ENCODE data around the gene TTC34. TPM values are rescaled to one million over a fixed set of nuclear protein-coding genes. Genes with fewer than 3 reads are reported as not detected.

TTC34 gene
- polyA plus RNA-seq, 6 donors from 2014 or later, result 0.05 to 0.37 (median 0.21) TPM; not detected in 1

- DNase-seq (no peak), ATAC-seq (ENCODE audit: low read depth in 2 of 2) (no peak)
- no peaks in the 10 kb centered on the region for H3K36me3 Mint-ChIP-seq
- H3K4me3 Mint-ChIP-seq, result peak overlapping the region in 1 of 8 donors; percentile 37
- H3K27me3 Mint-ChIP-seq, result peaks cover 0 to 9% (median 0%) of the 10 kb centered on the region in 3 donors
- peak overlapping the region in 2 of 6 donors; percentile 39 to 42 for H3K27ac Mint-ChIP-seq
- H3K4me1 Mint-ChIP-seq, result peaks cover 6 to 25% (median 10%) of the 10 kb centered on the region in 3 donors
- H3K9me3 Mint-ChIP-seq, result peaks cover 0 to 10% (median 4%) of the 10 kb centered on the region in 7 donors
Observed at GRCh38 chr1:2637442-2638145, 163.9 kb downstream of the TTC34 start.

GRCh38 chr1:2636733-2637132 is 164.8 kb downstream of the TTC34 start:
- H3K4me3 Mint-ChIP-seq, result no peak overlapping the region

GRCh38 chr1:2635361-2636010 is 166.0 kb downstream of the TTC34 start:
- no peak for DNase-seq
- no peak overlapping the region for H3K27ac Mint-ChIP-seq
- ATAC-seq (ENCODE audit: low read depth in 2 of 2), result no peak
- peaks cover 0 to 15% (median 7%) of the 10 kb centered on the region in 3 donors for H3K4me1 Mint-ChIP-seq
- H3K9me3 Mint-ChIP-seq, result peaks cover 0 to 10% (median 4%) of the 10 kb centered on the region in 7 donors
- peaks cover 4 to 24% (median 11%) of the 10 kb centered on the region in 3 donors for H3K27me3 Mint-ChIP-seq
- H3K36me3 Mint-ChIP-seq, result no peaks in the 10 kb centered on the region
- no peak overlapping the region for H3K4me3 Mint-ChIP-seq

More at GRCh38 chr1:2636733-2637132, 164.8 kb downstream of the TTC34 start:
- Mint-ChIP-seq H3K4me1 (peaks cover 0 to 17% (median 7%) of the 10 kb centered on the region in 3 donors), H3K9me3 (peaks cover 0 to 10% (median 4%) of the 10 kb centered on the region in 7 donors), H3K36me3 (no peaks in the 10 kb centered on the region), H3K27me3 (peaks cover 0 to 18% (median 8%) of the 10 kb centered on the region in 3 donors), H3K27ac (no peak overlapping the region)
- DNase-seq (no peak), ATAC-seq (ENCODE audit: low read depth in 2 of 2) (no peak)

DNA sequence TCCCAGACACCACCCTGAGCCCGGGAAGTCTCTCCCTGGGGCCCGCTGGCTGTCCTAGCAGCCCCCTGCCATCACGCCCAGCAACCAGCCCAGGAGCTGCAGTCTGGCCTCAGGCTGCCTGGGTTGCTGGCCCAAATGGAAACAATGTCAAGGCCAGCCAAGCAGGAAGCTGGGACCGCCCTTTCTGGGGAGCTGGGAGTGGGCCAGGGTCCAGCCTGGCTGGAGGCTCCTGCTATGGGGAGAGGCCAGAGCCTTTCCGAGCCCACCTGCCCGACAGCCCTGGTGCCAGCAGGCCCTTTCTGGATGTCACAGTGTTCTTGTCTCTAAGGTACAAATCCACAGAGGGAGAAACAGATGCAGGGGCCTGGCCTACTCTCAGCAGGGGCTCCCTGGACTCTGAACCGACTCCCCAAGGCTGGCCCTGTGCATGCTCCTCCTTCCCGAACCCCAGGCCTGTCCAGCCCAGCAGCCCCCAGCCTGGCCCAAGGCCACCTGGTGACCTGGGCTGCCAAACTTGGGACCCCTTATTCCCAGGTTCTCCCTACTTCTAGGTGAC is 167.5 kb downstream of the TTC34 start:
- H3K27me3 Mint-ChIP-seq, result peaks cover 9 to 35% (median 11%) of the 10 kb centered on the region in 3 donors
- no peak overlapping the region for H3K4me3 Mint-ChIP-seq
- DNase-seq (no peak), ATAC-seq (ENCODE audit: low read depth in 2 of 2) (no peak)
- peaks cover 0 to 10% (median 4%) of the 10 kb centered on the region in 7 donors for H3K9me3 Mint-ChIP-seq
- H3K36me3 Mint-ChIP-seq, result no peaks in the 10 kb centered on the region
- H3K4me1 Mint-ChIP-seq, result peaks cover 0 to 11% (median 2%) of the 10 kb centered on the region in 3 donors
- H3K27ac Mint-ChIP-seq, result no peak overlapping the region

- H3K4me1 Mint-ChIP-seq, result peaks cover 0 to 5% (median 0%) of the 10 kb centered on the region in 3 donors
- H3K36me3 Mint-ChIP-seq, result no peaks in the 10 kb centered on the region
- ATAC-seq (ENCODE audit: low read depth in 2 of 2) (no peak), DNase-seq (no peak)
- no peak overlapping the region for H3K27ac Mint-ChIP-seq
- H3K27me3 Mint-ChIP-seq, result peaks cover 9 to 37% (median 11%) of the 10 kb centered on the region in 3 donors
- peaks cover 0 to 10% (median 4%) of the 10 kb centered on the region in 7 donors for H3K9me3 Mint-ChIP-seq
- no peak overlapping the region for H3K4me3 Mint-ChIP-seq
Observed at GRCh38 chr1:2633366-2633935, 168.0 kb downstream of the TTC34 start.

GRCh38 chr1:2632561-2633361 is 168.7 kb downstream of the TTC34 start, which contains the start of gene MMEL1:
Gene MMEL1, minus strand, starts transcription at chr1:2633016. Its CDS starts 3,532 bp downstream, at chr1:2629484.
- ATAC-seq (ENCODE audit: low read depth in 2 of 2) (no peak), DNase-seq (no peak)
- H3K27me3 Mint-ChIP-seq, result peaks cover 9 to 44% (median 11%) of the 10 kb centered on the region in 3 donors
- H3K9me3 Mint-ChIP-seq, result peaks cover 0 to 10% (median 4%) of the 10 kb centered on the region in 7 donors
- no peaks in the 10 kb centered on the region for H3K36me3 Mint-ChIP-seq
- peak within 1 kb of the TSS in 2 of 6 donors; percentile 39 to 56 for H3K27ac Mint-ChIP-seq
- peaks cover 0 to 3% (median 0%) of the 10 kb centered on the region in 3 donors for H3K4me1 Mint-ChIP-seq
- H3K4me3 Mint-ChIP-seq, result no peak within 1 kb of the TSS

DNA sequence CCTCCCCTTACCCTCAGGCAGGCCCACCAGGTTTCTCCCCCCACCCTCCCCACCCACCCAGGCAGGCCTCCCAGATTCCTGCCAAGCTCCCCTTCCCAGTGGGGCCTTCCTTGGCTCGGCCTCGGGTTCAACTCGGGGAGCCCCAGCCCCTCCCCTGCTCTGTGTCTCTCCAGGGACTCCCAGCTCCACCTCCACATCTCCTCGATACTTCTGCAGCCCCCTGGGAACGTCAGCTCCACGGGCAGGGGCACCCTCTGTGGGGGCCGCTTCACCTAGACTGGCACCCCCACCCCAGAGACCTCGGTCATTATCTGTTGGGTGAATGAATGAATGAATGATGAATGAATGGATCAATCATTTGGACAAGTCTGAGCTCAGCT is 169.5 kb downstream of the TTC34 start:
- Mint-ChIP-seq H3K9me3 (peaks cover 0 to 6% (median 4%) of the 10 kb centered on the region in 7 donors), H3K27ac (no peak overlapping the region), H3K4me3 (no peak overlapping the region), H3K27me3 (peaks cover 16 to 51% (median 16%) of the 10 kb centered on the region in 3 donors), H3K36me3 (no peaks in the 10 kb centered on the region), H3K4me1 (peaks cover 0 to 3% (median 0%) of the 10 kb centered on the region in 3 donors)
- ATAC-seq (ENCODE audit: low read depth in 2 of 2) (no peak), DNase-seq (no peak)

GRCh38 chr1:2631136-2632050 is 170.1 kb downstream of the TTC34 start:
- Mint-ChIP-seq H3K9me3 (peaks cover 0 to 4% (median 0%) of the 10 kb centered on the region in 7 donors), H3K4me1 (peaks cover 0 to 3% (median 0%) of the 10 kb centered on the region in 3 donors), H3K36me3 (no peaks in the 10 kb centered on the region), H3K27me3 (peaks cover 22 to 57% (median 23%) of the 10 kb centered on the region in 3 donors), H3K27ac (peak overlapping the region in 2 of 6 donors; percentile 88 to 92), H3K4me3 (peak overlapping the region in 1 of 8 donors; percentile 51)
- DNase-seq, result no peak
- ATAC-seq (ENCODE audit: low read depth in 2 of 2), result no peak

GRCh38 chr1:2630498-2631135 is 170.9 kb downstream of the TTC34 start:
- peaks cover 0 to 3% (median 0%) of the 10 kb centered on the region in 3 donors for H3K4me1 Mint-ChIP-seq
- no peak for DNase-seq
- no peak for ATAC-seq (ENCODE audit: low read depth in 2 of 2)
- H3K4me3 Mint-ChIP-seq, result peak overlapping the region in 3 of 8 donors; percentile 19 to 38 (median 22)
- H3K9me3 Mint-ChIP-seq, result no peaks in the 10 kb centered on the region
- peaks cover 0 to 6% of the 10 kb centered on the region in 2 donors for H3K36me3 Mint-ChIP-seq
- H3K27ac Mint-ChIP-seq, result peak overlapping the region in 2 of 6 donors; percentile 27 to 91
- H3K27me3 Mint-ChIP-seq, result peaks cover 30 to 65% (median 31%) of the 10 kb centered on the region in 3 donors

GRCh38 chr1:2629627-2630497 is 171.6 kb downstream of the TTC34 start:
- Mint-ChIP-seq H3K27me3 (peaks cover 33 to 73% (median 38%) of the 10 kb centered on the region in 3 donors), H3K4me1 (peaks cover 0 to 3% (median 0%) of the 10 kb centered on the region in 3 donors), H3K4me3 (peak overlapping the region in 6 of 8 donors; percentile 19 to 56 (median 34)), H3K36me3 (peaks cover 0 to 7% of the 10 kb centered on the region in 2 donors), H3K27ac (peak overlapping the region in 1 of 6 donors; percentile 24), H3K9me3 (no peaks in the 10 kb centered on the region)
- no peak for ATAC-seq (ENCODE audit: low read depth in 2 of 2)
- DNase-seq, result no peak
